Uterus (tissue), 4 donors: Measurements from ENCODE around the gene ZNF268. TPM values are rescaled to one million over a fixed set of nuclear protein-coding genes. Genes with fewer than 3 reads are reported as not detected.

Experiments
- DNase-seq, 2 donors: peaks; one replicate each; pipeline ENCODE4 v3.0.0-alpha.2; 2019 to 2020
- H3K27ac ChIP-seq, 2 donors: fragments of 200-600 bp; sonication (generic); 1 replicate in 1 of 2; 2 replicates in 1 of 2; pipeline ENCODE4 v1.5.1; 2016 to 2018
- H3K27me3 ChIP-seq, 2 donors: fragments of 200-600 bp; sonication (generic); one replicate each; pipeline ENCODE4 v1.5.1; 2018 to 2019; ENCODE audit warnings: control low read depth in 1 of 2
- H3K36me3 ChIP-seq, 2 donors: fragments of 200-600 bp; sonication (generic); one replicate each; pipeline ENCODE4 v1.5.1; 2019; ENCODE audit warnings: control low read depth in 1 of 2
- H3K4me1 ChIP-seq, 2 donors: fragments of 200-600 bp; sonication (generic); one replicate each; pipeline ENCODE4 v1.5.1; 2018 to 2019; ENCODE audit warnings: control low read depth in 1 of 2
- H3K4me3 ChIP-seq, 2 donors: fragments of 200-600 bp; sonication (generic); 1 replicate in 1 of 2; 2 replicates in 1 of 2; pipeline ENCODE4 v1.5.1; 2018 to 2019; ENCODE audit warnings: mild to moderate bottlenecking in 1 of 2
- H3K9me3 ChIP-seq, 2 donors: fragments of 200-600 bp; sonication (generic); one replicate each; pipeline ENCODE4 v1.5.1; 2019; ENCODE audit warnings: control low read depth in 1 of 2
- POLR2A ChIP-seq, 2 donors: fragments of 450-650 bp; IDR thresholded peaks; one replicate each; pipeline ENCODE4 v1.6.1; 2016; ENCODE audit warnings: antibody characterized with exemption in 2 of 2, mild to moderate bottlenecking in 1 of 2, moderate library complexity in 1 of 2
- intact Hi-C: fragments of 100-400 bp; cut with DNase I; formaldehyde crosslinking; loops from one replicate; pipeline ENCODE4 v1.15.1; 2023; ENCODE audit warnings: low total_unique reads
- total RNA-seq, 4 donors: library from RNA; depleted of rRNA in 3 of 4; stranded (reverse); fragments of >200 nt in 3 of 4; gene quantifications; one replicate each; pipeline versions ENCODE4 v1.1.0 to v1.2.4, GENCODE V29; 2014 to 2023
- TF ChIP-seq, protein P1 (sequence below), 4 experiments: fragments of 200-600 bp in 2 of 4; fragments of 450-650 bp in 2 of 4; sonication (generic) in 2 of 4; IDR thresholded peaks; one replicate each; pipeline ENCODE4 v1.5.1; 2016 to 2019; ENCODE audit warnings: antibody characterized with exemption in 4 of 4, mild to moderate bottlenecking in 2 of 4, moderate library complexity in 1 of 4
- donor health status: DM: yes; HTN: yes; CAD: no.

The ZNF268 gene
- total RNA-seq, 4 donors from 2014 or later: 2.1 to 80.9 (median 23.8) TPM

DNA sequence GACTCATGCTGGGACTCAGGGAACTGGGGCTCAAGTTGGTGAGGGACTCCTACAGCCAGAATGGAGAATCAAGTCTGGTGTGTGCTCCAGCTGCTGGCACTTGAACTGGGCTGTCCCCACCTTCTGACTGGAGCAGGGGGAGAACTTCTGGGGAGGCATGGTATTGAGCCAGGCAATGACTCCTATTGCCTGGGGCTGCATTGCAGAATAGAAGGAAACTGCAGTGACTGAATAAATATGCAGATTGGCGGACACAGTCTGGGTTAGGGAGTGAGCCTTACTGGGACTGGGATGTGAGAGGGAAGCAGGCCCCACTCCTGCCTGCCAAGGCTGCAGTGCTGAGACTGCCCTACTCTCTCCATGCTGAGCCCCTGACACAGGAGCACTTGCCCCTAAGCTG, 8.8 kb upstream of the ZNF268 start:
- no peaks in the 10 kb centered on the region for H3K9me3 ChIP-seq

DNA sequence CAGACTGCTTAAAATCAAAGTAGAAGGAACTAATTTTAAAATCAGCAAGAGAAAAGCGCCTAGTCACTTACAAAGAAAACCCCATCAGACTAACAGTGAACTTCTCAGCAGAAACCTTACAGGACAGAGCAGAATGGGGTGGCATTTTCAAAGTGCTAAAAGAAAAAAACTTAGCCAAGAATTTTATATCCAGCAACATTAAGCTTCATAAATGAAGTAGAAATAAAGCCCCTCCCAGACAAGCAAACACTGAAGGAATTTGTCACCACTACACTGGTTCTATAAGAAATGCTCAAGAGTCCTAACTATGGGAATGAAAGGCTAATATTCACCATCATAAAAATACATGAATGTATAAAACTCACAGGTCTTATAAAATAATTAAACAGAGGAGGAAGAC, 6.4 kb upstream of the ZNF268 start:
- Histone ChIP-seq H3K9me3 (no peaks in the 10 kb centered on the region), H3K27ac (no peak overlapping the region), H3K4me3 (no peak overlapping the region), H3K36me3 (no peaks in the 10 kb centered on the region), H3K27me3 (no peaks in the 10 kb centered on the region), H3K4me1 (no peaks in the 10 kb centered on the region)
- no peak for DNase-seq
- intact Hi-C loops: no loop called here
- no peak for TF ChIP-seq POLR2A (IDR thresholded peaks at IDR 0.05)
- TF ChIP-seq, protein P1, sequence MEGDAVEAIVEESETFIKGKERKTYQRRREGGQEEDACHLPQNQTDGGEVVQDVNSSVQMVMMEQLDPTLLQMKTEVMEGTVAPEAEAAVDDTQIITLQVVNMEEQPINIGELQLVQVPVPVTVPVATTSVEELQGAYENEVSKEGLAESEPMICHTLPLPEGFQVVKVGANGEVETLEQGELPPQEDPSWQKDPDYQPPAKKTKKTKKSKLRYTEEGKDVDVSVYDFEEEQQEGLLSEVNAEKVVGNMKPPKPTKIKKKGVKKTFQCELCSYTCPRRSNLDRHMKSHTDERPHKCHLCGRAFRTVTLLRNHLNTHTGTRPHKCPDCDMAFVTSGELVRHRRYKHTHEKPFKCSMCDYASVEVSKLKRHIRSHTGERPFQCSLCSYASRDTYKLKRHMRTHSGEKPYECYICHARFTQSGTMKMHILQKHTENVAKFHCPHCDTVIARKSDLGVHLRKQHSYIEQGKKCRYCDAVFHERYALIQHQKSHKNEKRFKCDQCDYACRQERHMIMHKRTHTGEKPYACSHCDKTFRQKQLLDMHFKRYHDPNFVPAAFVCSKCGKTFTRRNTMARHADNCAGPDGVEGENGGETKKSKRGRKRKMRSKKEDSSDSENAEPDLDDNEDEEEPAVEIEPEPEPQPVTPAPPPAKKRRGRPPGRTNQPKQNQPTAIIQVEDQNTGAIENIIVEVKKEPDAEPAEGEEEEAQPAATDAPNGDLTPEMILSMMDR (IDR thresholded peaks at IDR 0.05): no peak

More for the DNA sequence above, 8.8 kb upstream of the ZNF268 start:
- DNase-seq: no peak
- no peaks in the 10 kb centered on the region for H3K27me3 ChIP-seq
- no peaks in the 10 kb centered on the region for H3K4me1 ChIP-seq
- intact Hi-C loops: no loop called here
- no peak overlapping the region for H3K4me3 ChIP-seq
- H3K36me3 ChIP-seq: no peaks in the 10 kb centered on the region
- no peak for TF ChIP-seq POLR2A (IDR thresholded peaks at IDR 0.05)
- TF ChIP-seq, protein P1 (IDR thresholded peaks at IDR 0.05): no peak
- no peak overlapping the region for H3K27ac ChIP-seq

DNA sequence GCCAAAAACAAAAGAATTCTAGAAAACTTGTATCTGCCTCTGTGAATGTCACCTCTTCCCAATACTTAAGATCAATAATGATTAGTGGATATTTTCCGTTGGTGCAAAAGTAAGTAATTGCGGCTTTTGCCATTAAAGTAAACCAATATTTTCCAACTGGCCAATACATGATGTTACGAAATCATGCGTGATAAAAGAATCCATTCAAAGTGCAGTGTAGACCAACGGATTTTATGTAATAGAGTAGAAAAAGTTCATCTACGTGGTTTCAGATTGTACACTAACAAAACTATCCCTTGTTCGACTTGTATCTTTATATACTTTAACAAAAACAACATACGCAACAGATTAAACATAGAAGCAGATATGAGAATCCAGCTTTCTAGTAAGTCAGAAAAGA, 626 bp upstream of the ZNF268 start:
- no peaks in the 10 kb centered on the region for H3K36me3 ChIP-seq
- H3K27ac ChIP-seq: no peak overlapping the region
- H3K4me1 ChIP-seq: no peaks in the 10 kb centered on the region
- TF ChIP-seq POLR2A (IDR thresholded peaks at IDR 0.05): no peak
- TF ChIP-seq, protein P1 (IDR thresholded peaks at IDR 0.05): no peak
- H3K4me3 ChIP-seq: peak overlapping the region in 1 of 2 donors; percentile 50
- intact Hi-C loops: no loop called here
- no peak for DNase-seq
- no peaks in the 10 kb centered on the region for H3K27me3 ChIP-seq
- H3K9me3 ChIP-seq: peaks cover 0 to 8% of the 10 kb centered on the region in 2 donors

DNA sequence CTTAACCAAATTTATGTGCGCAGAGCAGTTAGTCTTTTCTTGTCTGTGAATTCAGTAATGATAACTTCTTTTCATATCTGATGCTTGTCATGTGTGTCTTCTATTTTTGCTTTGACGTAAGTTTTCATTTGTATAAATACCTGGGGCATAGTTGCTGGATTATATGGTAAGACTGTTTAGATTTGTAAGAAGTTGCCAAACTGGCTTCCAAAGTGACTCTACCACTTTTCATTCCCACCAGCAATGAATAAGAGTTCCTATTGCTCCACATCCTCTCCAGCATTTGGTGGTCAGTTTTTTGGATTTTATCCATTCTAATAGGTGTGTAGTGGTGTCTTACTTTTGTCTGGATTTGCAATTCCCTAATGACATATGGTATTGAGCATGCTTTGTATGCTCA, 8.9 kb downstream of the ZNF268 start:
- no peak for TF ChIP-seq POLR2A (IDR thresholded peaks at IDR 0.05)
- TF ChIP-seq, protein P1 (IDR thresholded peaks at IDR 0.05): no peak
- H3K27ac ChIP-seq: no peak overlapping the region
- DNase-seq: no peak
- H3K4me1 ChIP-seq: no peaks in the 10 kb centered on the region
- no peaks in the 10 kb centered on the region for H3K36me3 ChIP-seq
- intact Hi-C loops: no loop called here
- no peaks in the 10 kb centered on the region for H3K27me3 ChIP-seq
- no peak overlapping the region for H3K4me3 ChIP-seq
- H3K9me3 ChIP-seq: peaks cover under 1 to 96% of the 10 kb centered on the region in 2 donors

DNA sequence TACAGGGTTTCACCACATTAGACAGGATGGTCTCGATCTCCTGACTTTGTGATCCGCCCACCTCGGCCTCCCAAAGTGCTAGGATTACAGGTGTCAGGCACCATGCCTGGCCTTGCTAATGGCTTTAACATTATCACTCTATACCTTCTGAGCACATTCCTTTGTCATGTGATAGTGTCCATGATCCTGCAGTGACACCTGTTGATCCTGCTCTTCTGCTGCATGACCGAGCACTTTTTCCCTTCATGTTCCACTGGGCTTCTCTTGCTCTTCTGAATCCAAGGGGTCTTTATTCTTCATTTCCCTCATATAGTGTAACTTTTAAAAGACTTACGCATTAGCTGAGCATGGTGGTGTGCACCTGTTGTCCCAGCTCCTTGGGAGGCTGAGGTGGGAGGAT, 11.6 kb downstream of the ZNF268 start:
- H3K4me3 ChIP-seq: no peak overlapping the region
- H3K27me3 ChIP-seq: no peaks in the 10 kb centered on the region
- no peak overlapping the region for H3K27ac ChIP-seq
- no peak for DNase-seq
- H3K9me3 ChIP-seq: peaks cover 5 to 89% of the 10 kb centered on the region in 2 donors
- intact Hi-C loops: no loop called here
- TF ChIP-seq POLR2A (IDR thresholded peaks at IDR 0.05): no peak
- TF ChIP-seq, protein P1 (IDR thresholded peaks at IDR 0.05): no peak
- H3K36me3 ChIP-seq: no peaks in the 10 kb centered on the region
- no peaks in the 10 kb centered on the region for H3K4me1 ChIP-seq
